T-helper 2 cell treated with Interferon-gamma antibody and Interleukin-4, amounts not matched to agents 5 μg/mL and 100 μg/mL, for 36 hours (primary cell): ENCODE results near the gene CREBBP.
A peak's percentile ranks its signal among the peaks of the same experiment; 100 is the strongest.

ENCODE experiments used
- DNase-seq: peaks from one replicate; pipeline ENCODE4 v3.0.0; 2021; ENCODE audit warnings: low spot score
- H3K27ac Mint-ChIP-seq: one replicate; pipeline ENCODE4 v1.8.0; 2021; ENCODE audit warnings: mild to moderate bottlenecking, mixed read lengths
- H3K27me3 Mint-ChIP-seq: one replicate; pipeline ENCODE4 v1.8.0; 2021; ENCODE audit warnings: low read depth, mixed read lengths
- H3K36me3 Mint-ChIP-seq: one replicate; pipeline ENCODE4 v1.8.0; 2021; ENCODE audit warnings: low read depth, mixed read lengths
- H3K4me1 Mint-ChIP-seq: one replicate; pipeline ENCODE4 v1.8.0; 2021; ENCODE audit warnings: low read depth, mixed read lengths
- H3K4me3 Mint-ChIP-seq: one replicate; pipeline ENCODE4 v1.8.0; 2022; ENCODE audit warnings: mild to moderate bottlenecking, moderate library complexity, mixed read lengths
- H3K9me3 Mint-ChIP-seq: one replicate; pipeline ENCODE4 v1.8.0; 2021; ENCODE audit warnings: mixed read lengths

The CREBBP gene

GRCh38 chr16:3737181-3737580 is 143.3 kb downstream of the CREBBP start:
- H3K9me3 Mint-ChIP-seq = no peaks in the 10 kb centered on the region
- no peak overlapping the region for H3K4me3 Mint-ChIP-seq
- no peaks in the 10 kb centered on the region for H3K27me3 Mint-ChIP-seq
- H3K4me1 Mint-ChIP-seq = no peaks in the 10 kb centered on the region
- no peak overlapping the region for H3K27ac Mint-ChIP-seq
- DNase-seq = no peak
- H3K36me3 Mint-ChIP-seq = peaks cover 55% of the 10 kb centered on the region

- Mint-ChIP-seq H3K36me3 (peaks cover 57% of the 10 kb centered on the region), H3K9me3 (no peaks in the 10 kb centered on the region), H3K4me3 (no peak overlapping the region), H3K27me3 (no peaks in the 10 kb centered on the region), H3K4me1 (no peaks in the 10 kb centered on the region), H3K27ac (no peak overlapping the region)
- no peak for DNase-seq
Measured at GRCh38 chr16:3736116-3736515, 144.4 kb downstream of the CREBBP start.

- no peaks in the 10 kb centered on the region for H3K9me3 Mint-ChIP-seq
- DNase-seq = no peak
- H3K36me3 Mint-ChIP-seq = peaks cover 57% of the 10 kb centered on the region
- H3K27me3 Mint-ChIP-seq = no peaks in the 10 kb centered on the region
- H3K27ac Mint-ChIP-seq = no peak overlapping the region
- no peaks in the 10 kb centered on the region for H3K4me1 Mint-ChIP-seq
- no peak overlapping the region for H3K4me3 Mint-ChIP-seq
Measured at GRCh38 chr16:3735541-3735940, 145.0 kb downstream of the CREBBP start.

- Mint-ChIP-seq H3K4me3 (no peak overlapping the region), H3K36me3 (peaks cover 60% of the 10 kb centered on the region)
- no peak for DNase-seq
Measured at GRCh38 chr16:3734758-3735221, 145.7 kb downstream of the CREBBP start.

GRCh38 chr16:3734084-3734757 is 146.3 kb downstream of the CREBBP start:
- Mint-ChIP-seq H3K27ac (no peak overlapping the region), H3K36me3 (peaks cover 58% of the 10 kb centered on the region), H3K4me1 (no peaks in the 10 kb centered on the region), H3K27me3 (no peaks in the 10 kb centered on the region), H3K9me3 (no peaks in the 10 kb centered on the region), H3K4me3 (no peak overlapping the region)
- no peak for DNase-seq

More at GRCh38 chr16:3734758-3735221, 145.7 kb downstream of the CREBBP start:
- no peaks in the 10 kb centered on the region for H3K9me3 Mint-ChIP-seq
- H3K27ac Mint-ChIP-seq = no peak overlapping the region
- no peaks in the 10 kb centered on the region for H3K27me3 Mint-ChIP-seq
- H3K4me1 Mint-ChIP-seq = no peaks in the 10 kb centered on the region

GRCh38 chr16:3732171-3732570 is 148.3 kb downstream of the CREBBP start:
- peaks cover 50% of the 10 kb centered on the region for H3K36me3 Mint-ChIP-seq
- H3K27me3 Mint-ChIP-seq = no peaks in the 10 kb centered on the region
- H3K9me3 Mint-ChIP-seq = no peaks in the 10 kb centered on the region
- no peaks in the 10 kb centered on the region for H3K4me1 Mint-ChIP-seq
- H3K27ac Mint-ChIP-seq = no peak overlapping the region
- no peak for DNase-seq
- H3K4me3 Mint-ChIP-seq = no peak overlapping the region

- Mint-ChIP-seq H3K4me1 (no peaks in the 10 kb centered on the region), H3K27ac (no peak overlapping the region), H3K9me3 (no peaks in the 10 kb centered on the region), H3K36me3 (peaks cover 43% of the 10 kb centered on the region), H3K4me3 (no peak overlapping the region), H3K27me3 (no peaks in the 10 kb centered on the region)
- DNase-seq = no peak
Measured at GRCh38 chr16:3731126-3731935, 149.2 kb downstream of the CREBBP start.

- peaks cover 37% of the 10 kb centered on the region for H3K36me3 Mint-ChIP-seq
- no peaks in the 10 kb centered on the region for H3K9me3 Mint-ChIP-seq
- peak overlapping the region; percentile 31 for H3K27ac Mint-ChIP-seq
- H3K4me3 Mint-ChIP-seq = no peak overlapping the region
- H3K27me3 Mint-ChIP-seq = no peaks in the 10 kb centered on the region
- no peaks in the 10 kb centered on the region for H3K4me1 Mint-ChIP-seq
- DNase-seq = no peak
Measured at GRCh38 chr16:3730161-3731125, 150.1 kb downstream of the CREBBP start.

- Mint-ChIP-seq H3K36me3 (peaks cover 30% of the 10 kb centered on the region), H3K27ac (no peak overlapping the region), H3K4me3 (no peak overlapping the region), H3K4me1 (no peaks in the 10 kb centered on the region), H3K27me3 (no peaks in the 10 kb centered on the region), H3K9me3 (no peaks in the 10 kb centered on the region)
- DNase-seq = no peak
Measured at GRCh38 chr16:3729161-3730112, 151.1 kb downstream of the CREBBP start.

GRCh38 chr16:3728424-3729160 is 151.9 kb downstream of the CREBBP start:
- Mint-ChIP-seq H3K9me3 (no peaks in the 10 kb centered on the region), H3K4me1 (no peaks in the 10 kb centered on the region), H3K36me3 (peaks cover 24% of the 10 kb centered on the region), H3K27ac (no peak overlapping the region), H3K4me3 (no peak overlapping the region), H3K27me3 (no peaks in the 10 kb centered on the region)
- DNase-seq = no peak

GRCh38 chr16:3727806-3728381 is 152.6 kb downstream of the CREBBP start:
- no peaks in the 10 kb centered on the region for H3K27me3 Mint-ChIP-seq
- H3K4me1 Mint-ChIP-seq = no peaks in the 10 kb centered on the region
- peaks cover 23% of the 10 kb centered on the region for H3K36me3 Mint-ChIP-seq
- no peak overlapping the region for H3K27ac Mint-ChIP-seq
- no peak for DNase-seq
- H3K9me3 Mint-ChIP-seq = no peaks in the 10 kb centered on the region
- no peak overlapping the region for H3K4me3 Mint-ChIP-seq

- Mint-ChIP-seq H3K36me3 (peaks cover 16% of the 10 kb centered on the region), H3K27me3 (no peaks in the 10 kb centered on the region), H3K9me3 (no peaks in the 10 kb centered on the region), H3K27ac (no peak overlapping the region), H3K4me3 (no peak overlapping the region), H3K4me1 (no peaks in the 10 kb centered on the region)
- no peak for DNase-seq
Measured at GRCh38 chr16:3726021-3726687, 154.4 kb downstream of the CREBBP start.
